B cell (primary cell): ENCODE results near the gene RNF187.

Experiments
- CTCF ChIP-seq: fragments of 200-600 bp; IDR thresholded peaks from one replicate; pipeline ENCODE4 v1.8.0; 2022; ENCODE audit warnings: antibody characterized with exemption, mild to moderate bottlenecking
- EZH2 ChIP-seq: IDR thresholded peaks from 2 replicates; pipeline ENCODE4 v1.6.1; 2012; ENCODE audit warnings: borderline replicate concordance, low read depth, mild to moderate bottlenecking, moderate library complexity, low read length; ENCODE audit not compliant: insufficient read depth, poor library complexity, severe bottlenecking

- TF ChIP-seq CTCF (no peak), EZH2 (no peak)
Observed at GRCh38 chr1:228542981-228543380, 55.8 kb downstream of the RNF187 start.
